K562 (cell line): ENCODE measurements around the gene FUT8. TPM values are rescaled to one million over a fixed set of nuclear protein-coding genes. Genes with fewer than 3 reads are reported as not detected.

Experiments used
- ATAC-seq: fragments of 200-7000 bp; cut with Tn5 transposase; 3 replicates; pipeline ENCODE4 v1.9.1; 2020; ENCODE audit warnings: moderate library complexity
- BruUV-seq: library from RNA; stranded (reverse); fragments of 400-500 nt; replicated peaks from 2 replicates; lab custom pipeline; 2021; lab: Mats Ljungman, UMichigan
- CTCF ChIA-PET: fragments of 300-600 bp; formaldehyde crosslinking; extraction: SDS; loops from one replicate; lab custom pipeline; 2021; ENCODE audit warnings: low intra/inter-chr PET ratio; lab: Yijun Ruan, JAX
- POLR2A ChIA-PET: fragments of 300-600, 350-650 bp; sonication (Branson Sonifier 250); formaldehyde crosslinking; extraction: SDS; loops from one replicate; lab custom pipeline; 2021; ENCODE audit warnings: antibody characterized with exemption, inconsistent platforms; lab: Yijun Ruan, JAX
- DNase-seq, 4 experiments: peaks; one replicate each; pipeline versions ENCODE4 v3.0.0 to v3.0.0-alpha.2; 2011 to 2018; ENCODE audit warnings: low spot score in 3 of 4, mixed read lengths in 3 of 4; ENCODE audit errors: extremely low read depth in 1 of 4
- FAIRE-seq: peaks from 2 replicates; lab custom pipeline; 2011; peaks lifted over from hg19 to GRCh38; lab: Jason Lieb, UNC
- H2AFZ ChIP-seq: 2 replicates; pipeline ENCODE4 v1.6.0; 2011; ENCODE audit warnings: low read depth, low read length, control low read depth, inconsistent platforms
- H3K27ac ChIP-seq: fragments of 200-600 bp; 3 replicates; pipeline ENCODE4 v1.8.0; 2011; ENCODE audit warnings: low read depth, mild to moderate bottlenecking, control low read depth, inconsistent platforms, low read length, moderate library complexity, mixed read lengths; ENCODE audit errors: extremely low read depth
- H3K27me3 ChIP-seq, 2 experiments: fragments of 300-600 bp in 1 of 2; 2 replicates in 1 of 2; 3 replicates in 1 of 2; pipeline versions ENCODE4 v1.6.0 to v1.8.0; 2011; ENCODE audit warnings: inconsistent platforms in 2 of 2, low read length in 2 of 2, mild to moderate bottlenecking in 1 of 2, mixed read lengths in 1 of 2, moderate library complexity in 1 of 2; ENCODE audit not compliant: control insufficient read depth in 2 of 2, insufficient read depth in 2 of 2
- H3K36me3 ChIP-seq: fragments of 300-600 bp; 3 replicates; pipeline ENCODE4 v1.8.0; 2011; ENCODE audit warnings: mild to moderate bottlenecking, low read length, inconsistent platforms; ENCODE audit not compliant: control insufficient read depth, insufficient read depth
- H3K4me1 ChIP-seq, 2 experiments: fragments of 200-600 bp in 1 of 2; replicated peaks in 1 of 2; 2 replicates in 1 of 2; 3 replicates in 1 of 2; pipeline versions ENCODE4 v1.5.1 to v1.8.0; 2011; ENCODE audit warnings: inconsistent platforms in 2 of 2, low read length in 2 of 2, mild to moderate bottlenecking in 1 of 2, mixed read lengths in 1 of 2, moderate library complexity in 1 of 2; ENCODE audit not compliant: control insufficient read depth in 2 of 2, insufficient read depth in 2 of 2
- H3K4me2 ChIP-seq: 2 replicates; pipeline ENCODE4 v1.6.1; 2011; ENCODE audit warnings: low read length, control low read depth, inconsistent platforms, mixed read lengths; ENCODE audit not compliant: insufficient read depth
- H3K4me3 ChIP-seq: fragments of 200-600 bp; sonication (generic), shearing (Covaris generic); 2 replicates; pipeline ENCODE4 v1.5.1; 2016; ENCODE audit warnings: control low read depth, inconsistent platforms
- H3K79me2 ChIP-seq: fragments of 200-600 bp; 3 replicates; pipeline ENCODE4 v1.8.0; 2011; ENCODE audit warnings: low read length, inconsistent platforms; ENCODE audit not compliant: control insufficient read depth, insufficient read depth
- H3K9ac ChIP-seq, 2 experiments: 2 replicates each; pipeline versions ENCODE4 v1.6.0 to v1.6.1; 2011; ENCODE audit warnings: low read depth in 2 of 2, low read length in 2 of 2, control low read depth in 1 of 2, inconsistent platforms in 1 of 2, mild to moderate bottlenecking in 1 of 2, mixed read lengths in 1 of 2; ENCODE audit not compliant: insufficient read depth in 1 of 2
- H3K9me1 ChIP-seq: one replicate; pipeline ENCODE4 v1.6.0; 2011; ENCODE audit warnings: inconsistent platforms, mild to moderate bottlenecking, low read length, moderate library complexity; ENCODE audit not compliant: control insufficient read depth, insufficient read depth
- H3K9me3 ChIP-seq: replicated peaks from 2 replicates; pipeline ENCODE4 v1.5.1; 2011; ENCODE audit warnings: low read depth, low read length, inconsistent platforms; ENCODE audit not compliant: control insufficient read depth, insufficient read depth
- H4K20me1 ChIP-seq: replicated peaks from 2 replicates; pipeline ENCODE4 v1.6.1; 2011; ENCODE audit warnings: low read length, inconsistent platforms, mixed read lengths; ENCODE audit not compliant: control insufficient read depth, insufficient read depth
- ARHGAP35 ChIP-seq: fragments of 450-650 bp; IDR thresholded peaks from 2 replicates; pipeline ENCODE4 v1.6.1; 2018; ENCODE audit not compliant: partially characterized antibody
- BRD4 ChIP-seq: fragments of 200-600 bp; sonication (generic); IDR thresholded peaks from 2 replicates; pipeline ENCODE4 v1.6.1; 2017; ENCODE audit warnings: inconsistent platforms
- BRF2 ChIP-seq: IDR thresholded peaks from 3 replicates; pipeline ENCODE4 v1.6.1; 2011; ENCODE audit warnings: borderline replicate concordance, mild to moderate bottlenecking; ENCODE audit not compliant: insufficient read length, insufficient read depth
- CEBPB ChIP-seq: fragments of 450-650 bp; IDR thresholded peaks from 2 replicates; pipeline ENCODE4 v1.6.1; 2016; ENCODE audit warnings: missing genetic modification characterization, missing compliant biosample characterization
- CREB1 ChIP-seq, 2 experiments: sonication (generic) in 1 of 2; formaldehyde crosslinking in 1 of 2; IDR thresholded peaks; 2 replicates each; pipeline versions ENCODE4 v1.6.1 to v1.8.0; 2012 to 2022; ENCODE audit warnings: inconsistent platforms in 1 of 2, mild to moderate bottlenecking in 1 of 2, missing genetic modification reagents in 1 of 2, moderate library complexity in 1 of 2
- CTCFL ChIP-seq: IDR thresholded peaks from 2 replicates; pipeline ENCODE4 v1.6.1; 2011; ENCODE audit warnings: borderline replicate concordance, low read depth, mild to moderate bottlenecking, moderate library complexity, low read length; ENCODE audit not compliant: insufficient read depth, poor library complexity, severe bottlenecking
- E2F4 ChIP-seq: sonication (generic); formaldehyde crosslinking; IDR thresholded peaks from 2 replicates; pipeline ENCODE4 v1.8.0; 2022; ENCODE audit warnings: mild to moderate bottlenecking, low read depth, missing genetic modification reagents
- FOXA3 ChIP-seq, 2 experiments: fragments of 450-650 bp in 1 of 2; sonication (generic) in 1 of 2; formaldehyde crosslinking; IDR thresholded peaks in 1 of 2; conservative IDR thresholded peaks in 1 of 2; 2 replicates each; pipeline versions ENCODE4 v1.4.0 to v1.8.0; 2020 to 2022; ENCODE audit warnings: mild to moderate bottlenecking in 2 of 2, missing genetic modification reagents in 1 of 2
- ID3 ChIP-seq, 2 experiments: fragments of 250-450 bp in 1 of 2; fragments of 450-650 bp in 1 of 2; sonication (Bioruptor Pico) in 1 of 2; IDR thresholded peaks; 2 replicates each; pipeline versions ENCODE4 v1.6.1 to v1.8.0; 2016 to 2021; ENCODE audit warnings: mild to moderate bottlenecking in 2 of 2, moderate library complexity in 2 of 2, missing compliant biosample characterization in 1 of 2, missing genetic modification characterization in 1 of 2
- MLLT1 ChIP-seq, 2 experiments: fragments of 450-650 bp; IDR thresholded peaks; 2 replicates each; pipeline ENCODE4 v1.6.1; 2016
- NFXL1 ChIP-seq: fragments of 450-650 bp; formaldehyde crosslinking; IDR thresholded peaks from 2 replicates; pipeline ENCODE4 v1.4.0; 2021; ENCODE audit warnings: mild to moderate bottlenecking
- NR1H2 ChIP-seq: sonication (generic); formaldehyde crosslinking; IDR thresholded peaks from 2 replicates; pipeline ENCODE4 v1.4.0; 2020; ENCODE audit warnings: mild to moderate bottlenecking, missing genetic modification reagents
- RBM39 ChIP-seq: fragments of 200-400 bp; formaldehyde crosslinking; optimal IDR thresholded peaks from 2 replicates; pipeline ENCODE3; 2018; ENCODE audit warnings: low read depth, low read length
- SOX6 ChIP-seq: fragments of 450-650 bp; IDR thresholded peaks from 2 replicates; pipeline ENCODE4 v1.6.1; 2014; ENCODE audit warnings: mild to moderate bottlenecking
- ZSCAN29 ChIP-seq: fragments of 450-650 bp; IDR thresholded peaks from 2 replicates; pipeline ENCODE4 v1.6.1; 2017
- WGBS: fragments of 100-300 bp; shearing (Covaris generic); methylation state at CpG from one replicate; pipeline ENCODE4 v1.1.6; 2016; ENCODE audit warnings: low coverage, mixed read lengths; ENCODE audit not compliant: insufficient coverage; ENCODE audit errors: missing lambda C conversion rate; 5-methylcytosine and 5-hydroxymethylcytosine counted together
- in situ Hi-C: fragments of 300-500 bp; cut with MboI; formaldehyde crosslinking; loops from 4 replicates; pipeline ENCODE4 v1.15.0; 2018; ENCODE audit warnings: inconsistent platforms, mixed read lengths
- intact Hi-C: fragments of 100-400 bp; cut with micrococcal nuclease; formaldehyde crosslinking; loops from 2 replicates; pipeline ENCODE4 v1.14.2; 2022
- polyA plus RNA-seq, 8 experiments: library from polyadenylated mRNA; depleted of rRNA in 4 of 8; stranded (reverse) in 5 of 8; unstranded in 3 of 8; fragments of >200 nt; fragmentation: Nextera tagmentation in 2 of 8; fragmentation: Illumina TruSeq in 1 of 8; extraction: Ambion mirVana in 2 of 8; extraction: Trizol in 1 of 8; gene quantifications; 2 replicates each; pipeline versions ENCODE4 v1.2.1 to v1.2.3, GENCODE V29; 2011 to 2014; ENCODE audit warnings: inconsistent platforms in 1 of 8, missing spikeins in 1 of 8
- total RNA-seq, 7 experiments: library from RNA; depleted of rRNA in 6 of 7; stranded (reverse); fragments of >200 nt in 6 of 7; fragmentation: Illumina TruSeq in 2 of 7; extraction: Trizol in 2 of 7; gene quantifications; 2 replicates each; pipeline versions ENCODE4 v1.2.1 to v1.2.3, GENCODE V29; 2011 to 2021; ENCODE audit warnings: low replicate concordance in 1 of 7

The FUT8 gene
- total and polyA plus RNA-seq, 9 of the 15 experiments (the other 6 are each of a cell fraction or from before 2014, with no cell fraction given), result 4.1 to 15.2 (median 7.8) TPM

DNA sequence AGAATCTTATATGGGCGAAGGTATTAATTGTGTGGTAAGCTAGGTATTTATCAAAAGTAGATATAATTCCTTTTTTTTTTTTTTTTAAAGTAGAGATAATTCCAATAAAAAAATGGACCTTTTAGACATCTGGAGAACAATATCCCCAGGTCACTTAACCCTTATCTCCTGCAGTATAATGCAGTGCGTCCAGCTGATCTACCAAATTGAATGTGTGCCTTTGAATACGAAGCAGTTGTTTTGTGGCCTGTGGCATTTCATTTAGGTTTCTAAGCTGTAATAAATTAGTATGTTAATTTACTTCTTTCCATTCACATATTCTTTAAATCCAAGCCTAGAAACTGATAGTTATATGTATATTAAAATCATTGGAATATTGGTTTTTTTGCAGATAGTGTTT, 3.1 kb downstream of the FUT8 start:
- Histone ChIP-seq H2AFZ (no peak overlapping the region), H3K36me3 (no peaks in the 10 kb centered on the region), H3K9me1 (no peaks in the 10 kb centered on the region), H3K27me3 (no peaks in the 10 kb centered on the region), H4K20me1 (no peaks in the 10 kb centered on the region), H3K4me3 (no peak overlapping the region), H3K4me1 (peaks cover 0 to 17% of the 10 kb centered on the region in 2 experiments; a peak in 1 of 5 replicates), H3K4me2 (no peak overlapping the region), H3K79me2 (peaks cover 55% of the 10 kb centered on the region), H3K9me3 (no peaks in the 10 kb centered on the region), H3K9ac (no peak overlapping the region), H3K27ac (no peak overlapping the region)
- CTCF ChIA-PET, result interaction anchor here (0.9 to 1.6 kb wide), 2 partner anchors 189 to 542 kb away, joined by 3 to 8 read pairs; no protein-coding TSS in a partner anchor
- peak; percentile 46 for FAIRE-seq
- 8% methylated on average over 3 of the region's 3 CpGs for WGBS
- no TSS peak for BruUV-seq
- POLR2A ChIA-PET, result interaction anchor here (0.7 to 1.2 kb wide), 4 partner anchors 12 to 297 kb away, joined by 3 read pairs; no protein-coding TSS in a partner anchor
- intact Hi-C loops, result loop anchor here (2.0 to 10.0 kb wide), 8 partner anchors 72 to 649 kb away; partner anchors contain the start of gene FNTB
- ATAC-seq, result no peak
- DNase-seq, result no peak
- in situ Hi-C loops, result loop anchor here (25.0 kb wide), 3 partner anchors 422 to 647 kb away; no protein-coding TSS in a partner anchor
- TF ChIP-seq BRF2 (no peak), CTCFL (no peak), ID3 (CRISPR knock-in tag; IDR thresholded peaks at IDR 0.05) (no peak), ID3 (tag; IDR thresholded peaks at IDR 0.05) (no peak), MLLT1 (IDR thresholded peaks at IDR 0.05) (no peak), CEBPB (no peak), RBM39 (no peak), ZSCAN29 (no peak), NR1H2 (CRISPR knock-in tag) (no peak), CREB1 (IDR thresholded peaks at IDR 0.05) (no peak), CREB1 (CRISPR knock-in tag; IDR thresholded peaks at IDR 0.05) (no peak), FOXA3 (CRISPR knock-in tag; conservative IDR thresholded peaks at IDR 0.05 in 1 of 2, IDR thresholded peaks at IDR 0.05 in 1 of 2) (no peak), ARHGAP35 (no peak), E2F4 (no peak), SOX6 (no peak; the same call in 1 of the 2 replicates), NFXL1 (no peak), BRD4 (no peak)
